ENCODE data around the gene GPS1.

- TF ChIP-seq, protein P1, sequence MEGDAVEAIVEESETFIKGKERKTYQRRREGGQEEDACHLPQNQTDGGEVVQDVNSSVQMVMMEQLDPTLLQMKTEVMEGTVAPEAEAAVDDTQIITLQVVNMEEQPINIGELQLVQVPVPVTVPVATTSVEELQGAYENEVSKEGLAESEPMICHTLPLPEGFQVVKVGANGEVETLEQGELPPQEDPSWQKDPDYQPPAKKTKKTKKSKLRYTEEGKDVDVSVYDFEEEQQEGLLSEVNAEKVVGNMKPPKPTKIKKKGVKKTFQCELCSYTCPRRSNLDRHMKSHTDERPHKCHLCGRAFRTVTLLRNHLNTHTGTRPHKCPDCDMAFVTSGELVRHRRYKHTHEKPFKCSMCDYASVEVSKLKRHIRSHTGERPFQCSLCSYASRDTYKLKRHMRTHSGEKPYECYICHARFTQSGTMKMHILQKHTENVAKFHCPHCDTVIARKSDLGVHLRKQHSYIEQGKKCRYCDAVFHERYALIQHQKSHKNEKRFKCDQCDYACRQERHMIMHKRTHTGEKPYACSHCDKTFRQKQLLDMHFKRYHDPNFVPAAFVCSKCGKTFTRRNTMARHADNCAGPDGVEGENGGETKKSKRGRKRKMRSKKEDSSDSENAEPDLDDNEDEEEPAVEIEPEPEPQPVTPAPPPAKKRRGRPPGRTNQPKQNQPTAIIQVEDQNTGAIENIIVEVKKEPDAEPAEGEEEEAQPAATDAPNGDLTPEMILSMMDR (IDR thresholded peaks at IDR 0.05; ENCODE audit: low read depth, low read length) = no peak
- no peak for TF ChIP-seq EZH2phosphoT487 (IDR thresholded peaks at IDR 0.05; ENCODE audit: low read depth)
Observed at GRCh38 chr17:82081546-82081945, 29.8 kb downstream of the GPS1 start.
